Measurements from ENCODE around the gene ZNF497. TPM values are rescaled to one million over a fixed set of nuclear protein-coding genes. Genes with fewer than 3 reads are reported as not detected.

The ZNF497 gene
- total RNA-seq, 1 experiment from 2014 or later: 1.7 TPM

- TF ChIP-seq ZNF532 (CRISPR knock-in tag; IDR thresholded peaks at IDR 0.05; ENCODE audit: borderline replicate concordance) (no peak), ZBTB21 (CRISPR knock-in tag; IDR thresholded peaks at IDR 0.05; ENCODE audit: borderline replicate concordance) (no peak), TCF7 (CRISPR knock-in tag; IDR thresholded peaks at IDR 0.05; ENCODE audit: low read depth) (no peak), TEAD4 (CRISPR knock-in tag; IDR thresholded peaks at IDR 0.05) (no peak), TP53 (CRISPR knock-in tag; IDR thresholded peaks at IDR 0.05) (no peak), ZNF219 (CRISPR knock-in tag; IDR thresholded peaks at IDR 0.05; ENCODE audit: borderline replicate concordance) (no peak), ZNF281 (CRISPR knock-in tag; IDR thresholded peaks at IDR 0.05) (no peak)
These were observed 36.0 kb downstream of the ZNF497 start (continued) for GRCh38 chr19:58326501-58326913.

- DNase-seq (ENCODE audit: low spot score) (no peak), ATAC-seq (no peak)
- POLR2A ChIA-PET: interaction anchor here (1.5 kb wide), 1 partner anchor 37 kb away, joined by 9 read pairs; the partner anchor contains the start of gene ZNF497
- H3K27me3 Mint-ChIP-seq (ENCODE audit: low read depth): no peaks in the 10 kb centered on the region
- no peak overlapping the region for H3K27ac Mint-ChIP-seq
- no peaks in the 10 kb centered on the region for H3K9me3 Mint-ChIP-seq
- TF ChIP-seq CREM (CRISPR knock-in tag; IDR thresholded peaks at IDR 0.05) (no peak), MAX (CRISPR knock-in tag; IDR thresholded peaks at IDR 0.05) (no peak), HMGA2 (CRISPR knock-in tag; IDR thresholded peaks at IDR 0.05) (no peak), ZNF416 (CRISPR knock-in tag; IDR thresholded peaks at IDR 0.05) (no peak), OVOL2 (CRISPR knock-in tag; IDR thresholded peaks at IDR 0.05; ENCODE audit: borderline replicate concordance) (no peak), ERG (CRISPR knock-in tag; IDR thresholded peaks at IDR 0.05) (no peak), NR2C2 (CRISPR knock-in tag; IDR thresholded peaks at IDR 0.05) (no peak), CDX4 (CRISPR knock-in tag; IDR thresholded peaks at IDR 0.05; ENCODE audit: borderline replicate concordance) (no peak), CTCF (IDR thresholded peaks at IDR 0.05) (no peak), ESRRA (CRISPR knock-in tag; IDR thresholded peaks at IDR 0.05; ENCODE audit: borderline replicate concordance) (no peak), FOXP1 (CRISPR knock-in tag; IDR thresholded peaks at IDR 0.05; ENCODE audit: borderline replicate concordance) (no peak), TCF7 (CRISPR knock-in tag; IDR thresholded peaks at IDR 0.05; ENCODE audit: low read depth) (no peak), NFATC4 (CRISPR knock-in tag; IDR thresholded peaks at IDR 0.05) (no peak), ZSCAN18 (CRISPR knock-in tag; IDR thresholded peaks at IDR 0.05) (no peak)
- CTCF ChIA-PET: interaction anchor here (2.1 to 2.3 kb wide), 2 partner anchors 13 to 37 kb away, joined by 9 to 12 read pairs; partner anchors contain the start of gene ZNF497
- H3K36me3 Mint-ChIP-seq: no peaks in the 10 kb centered on the region
- no peak overlapping the region for H3K4me3 Mint-ChIP-seq
- H3K4me1 Mint-ChIP-seq: peaks cover 4% of the 10 kb centered on the region; the same call in 1 of the 2 replicates
These were observed 37.1 kb downstream of the ZNF497 start for GRCh38 chr19:58325311-58326022.
